Caco-2 (cell line): ENCODE results near the gene WDR1. TPM values are rescaled to one million over a fixed set of nuclear protein-coding genes. Genes with fewer than 3 reads are reported as not detected.
"Not testable (repeated sequence)": the region's sequence is repeated elsewhere in the genome, so short reads cannot be mapped to it uniquely, and the experiment has no call there.

Source experiments
- BruUV-seq: library from RNA; stranded (reverse); fragments of 400-500 nt; replicated peaks from 2 replicates; lab custom pipeline; 2021; lab: Mats Ljungman, UMichigan
- CTCF ChIA-PET: fragments of 300-600 bp; sonication (Branson Sonifier 250); formaldehyde crosslinking; loops from one replicate; lab custom pipeline; 2022; ENCODE audit warnings: antibody characterized with exemption; lab: Charles Lee
- POLR2A ChIA-PET: fragments of 300-600 bp; sonication (Branson Sonifier 250); formaldehyde crosslinking; loops from one replicate; lab custom pipeline; 2022; ENCODE audit warnings: antibody characterized with exemption; lab: Charles Lee
- DNase-seq, 2 experiments: peaks; one replicate each; pipeline versions ENCODE4 v3.0.0 to v3.0.0-alpha.2; 2020 to 2022
- H3K27me3 ChIP-seq: replicated peaks from 2 replicates; pipeline ENCODE4 v1.6.0; 2011; ENCODE audit warnings: low read length; ENCODE audit not compliant: control insufficient read depth, insufficient read depth
- H3K36me3 ChIP-seq: 2 replicates; pipeline ENCODE4 v1.5.1; 2011; ENCODE audit warnings: low read length; ENCODE audit not compliant: control insufficient read depth, insufficient read depth
- H3K4me1 ChIP-seq: fragments of 250-450 bp; sonication (Bioruptor Pico); 2 replicates; pipeline ENCODE4 v1.5.1; 2020; ENCODE audit warnings: mild to moderate bottlenecking
- H3K4me3 ChIP-seq: 2 replicates; pipeline ENCODE4 v1.5.1; 2011; ENCODE audit warnings: low read depth, mild to moderate bottlenecking, control low read depth, low read length
- H3K9me3 ChIP-seq: fragments of 250-450 bp; sonication (Bioruptor Pico); 2 replicates; pipeline ENCODE4 v1.5.1; 2020; ENCODE audit warnings: mild to moderate bottlenecking, moderate library complexity
- H3K27ac Mint-ChIP-seq: one replicate; pipeline ENCODE4 v1.8.0; 2022; ENCODE audit warnings: mixed read lengths; ENCODE audit not compliant: unreplicated experiment
- H3K27me3 Mint-ChIP-seq: one replicate; pipeline ENCODE4 v1.8.0; 2022; ENCODE audit warnings: mixed read lengths; ENCODE audit not compliant: insufficient read depth, unreplicated experiment
- H3K36me3 Mint-ChIP-seq: one replicate; pipeline ENCODE4 v1.8.0; 2022; ENCODE audit warnings: mild to moderate bottlenecking, mixed read lengths; ENCODE audit not compliant: insufficient read depth, unreplicated experiment
- H3K4me1 Mint-ChIP-seq: one replicate; pipeline ENCODE4 v1.8.0; 2022; ENCODE audit warnings: low read depth, mixed read lengths; ENCODE audit not compliant: unreplicated experiment
- H3K4me3 Mint-ChIP-seq: one replicate; pipeline ENCODE4 v1.8.0; 2022; ENCODE audit warnings: mild to moderate bottlenecking, moderate library complexity, mixed read lengths; ENCODE audit not compliant: unreplicated experiment
- H3K9me3 Mint-ChIP-seq: one replicate; pipeline ENCODE4 v1.8.0; 2022; ENCODE audit warnings: mixed read lengths; ENCODE audit not compliant: unreplicated experiment
- intact Hi-C: fragments of 100-400 bp; cut with micrococcal nuclease; formaldehyde crosslinking; loops from one replicate; pipeline ENCODE4 v1.10.0; 2022; ENCODE audit not compliant: unreplicated experiment
- total RNA-seq: library from RNA; stranded (reverse); gene quantifications from 2 replicates; pipeline ENCODE4 v1.2.3, GENCODE V29; 2022
- TF ChIP-seq, protein P1 (sequence below), 2 experiments: fragments of 200-600 bp in 1 of 2; IDR thresholded peaks; 1 replicate in 1 of 2; 2 replicates in 1 of 2; pipeline versions ENCODE4 v1.5.1 to v1.8.0; 2011 to 2022; ENCODE audit warnings: antibody characterized with exemption in 1 of 2, control low read depth in 1 of 2, inconsistent platforms in 1 of 2, low read depth in 1 of 2, low read length in 1 of 2, mild to moderate bottlenecking in 1 of 2, moderate library complexity in 1 of 2; ENCODE audit not compliant: insufficient read depth in 1 of 2, severe bottlenecking in 1 of 2, unreplicated experiment in 1 of 2

The WDR1 gene
- total RNA-seq, 1 experiment from 2014 or later, result 250 TPM

DNA sequence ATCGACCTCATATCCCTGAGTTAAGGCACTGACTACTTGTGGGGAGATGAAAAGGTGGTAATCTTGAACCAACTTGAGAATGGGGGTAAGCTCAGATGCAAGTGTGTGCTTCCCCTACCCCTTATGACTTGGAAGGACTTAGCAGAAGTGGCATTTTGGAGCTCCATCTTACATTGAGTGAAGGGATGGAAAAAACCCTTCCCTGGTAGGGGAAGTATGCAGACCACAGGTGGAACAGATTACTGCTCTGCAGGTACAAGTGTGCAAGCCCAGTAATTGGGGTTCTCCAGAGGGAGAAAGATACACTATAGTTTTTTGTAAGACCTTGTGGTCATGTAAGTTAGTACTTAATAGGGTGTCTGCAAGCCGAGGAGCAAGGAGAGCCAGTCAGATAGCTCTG is 12.2 kb upstream of the WDR1 start:
- no peaks in the 10 kb centered on the region for H3K4me1 Mint-ChIP-seq
- no peak overlapping the region for H3K4me3 ChIP-seq
- POLR2A ChIA-PET, result no interaction called here
- no peaks in the 10 kb centered on the region for H3K9me3 ChIP-seq
- no TSS peak for BruUV-seq
- peaks cover 6% of the 10 kb centered on the region for H3K36me3 Mint-ChIP-seq
- no peaks in the 10 kb centered on the region for H3K36me3 ChIP-seq
- peaks cover 4% of the 10 kb centered on the region; the same call in 1 of the 2 replicates for H3K4me1 ChIP-seq
- H3K27me3 Mint-ChIP-seq, result no peaks in the 10 kb centered on the region
- H3K27ac Mint-ChIP-seq, result no peak overlapping the region
- no peak overlapping the region for H3K4me3 Mint-ChIP-seq
- no peaks in the 10 kb centered on the region for H3K9me3 Mint-ChIP-seq
- DNase-seq, result no peak
- intact Hi-C loops, result no loop called here
- TF ChIP-seq, protein P1, sequence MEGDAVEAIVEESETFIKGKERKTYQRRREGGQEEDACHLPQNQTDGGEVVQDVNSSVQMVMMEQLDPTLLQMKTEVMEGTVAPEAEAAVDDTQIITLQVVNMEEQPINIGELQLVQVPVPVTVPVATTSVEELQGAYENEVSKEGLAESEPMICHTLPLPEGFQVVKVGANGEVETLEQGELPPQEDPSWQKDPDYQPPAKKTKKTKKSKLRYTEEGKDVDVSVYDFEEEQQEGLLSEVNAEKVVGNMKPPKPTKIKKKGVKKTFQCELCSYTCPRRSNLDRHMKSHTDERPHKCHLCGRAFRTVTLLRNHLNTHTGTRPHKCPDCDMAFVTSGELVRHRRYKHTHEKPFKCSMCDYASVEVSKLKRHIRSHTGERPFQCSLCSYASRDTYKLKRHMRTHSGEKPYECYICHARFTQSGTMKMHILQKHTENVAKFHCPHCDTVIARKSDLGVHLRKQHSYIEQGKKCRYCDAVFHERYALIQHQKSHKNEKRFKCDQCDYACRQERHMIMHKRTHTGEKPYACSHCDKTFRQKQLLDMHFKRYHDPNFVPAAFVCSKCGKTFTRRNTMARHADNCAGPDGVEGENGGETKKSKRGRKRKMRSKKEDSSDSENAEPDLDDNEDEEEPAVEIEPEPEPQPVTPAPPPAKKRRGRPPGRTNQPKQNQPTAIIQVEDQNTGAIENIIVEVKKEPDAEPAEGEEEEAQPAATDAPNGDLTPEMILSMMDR (IDR thresholded peaks at IDR 0.05; ENCODE audit: insufficient read depth in 1 of 2, low read depth in 1 of 2, low read length in 1 of 2, severe bottlenecking in 1 of 2, unreplicated experiment in 1 of 2), result no peak
- no peaks in the 10 kb centered on the region for H3K27me3 ChIP-seq
- CTCF ChIA-PET, result no interaction called here

DNA sequence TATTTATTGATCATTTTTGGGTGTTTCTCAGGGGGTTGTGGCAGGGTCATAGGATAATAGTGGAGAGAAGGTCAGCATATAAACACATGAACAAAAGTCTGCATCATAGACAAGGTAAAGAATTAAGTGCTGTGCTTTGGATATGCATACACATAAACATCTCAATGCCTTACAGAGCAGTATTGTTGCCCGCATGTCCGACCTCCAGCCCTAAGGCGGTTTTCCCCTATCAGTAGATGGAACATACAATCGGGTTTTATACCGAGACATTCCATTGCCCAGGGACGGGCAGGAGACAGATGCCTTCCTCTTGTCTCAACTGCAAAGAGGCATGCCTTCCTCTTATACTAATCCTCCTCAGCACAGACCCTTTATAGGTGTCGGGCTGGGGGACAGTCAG is 10.9 kb upstream of the WDR1 start:
- H3K4me1 ChIP-seq, H3K4me3 ChIP-seq, H3K9me3 Mint-ChIP-seq, H3K36me3 Mint-ChIP-seq, CTCF ChIA-PET, POLR2A ChIA-PET, H3K27me3 Mint-ChIP-seq, H3K4me1 Mint-ChIP-seq, H3K27ac Mint-ChIP-seq, H3K9me3 ChIP-seq, H3K36me3 ChIP-seq, DNase-seq, BruUV-seq, H3K27me3 ChIP-seq, H3K4me3 Mint-ChIP-seq, intact Hi-C loops: not testable (repeated sequence)

DNA sequence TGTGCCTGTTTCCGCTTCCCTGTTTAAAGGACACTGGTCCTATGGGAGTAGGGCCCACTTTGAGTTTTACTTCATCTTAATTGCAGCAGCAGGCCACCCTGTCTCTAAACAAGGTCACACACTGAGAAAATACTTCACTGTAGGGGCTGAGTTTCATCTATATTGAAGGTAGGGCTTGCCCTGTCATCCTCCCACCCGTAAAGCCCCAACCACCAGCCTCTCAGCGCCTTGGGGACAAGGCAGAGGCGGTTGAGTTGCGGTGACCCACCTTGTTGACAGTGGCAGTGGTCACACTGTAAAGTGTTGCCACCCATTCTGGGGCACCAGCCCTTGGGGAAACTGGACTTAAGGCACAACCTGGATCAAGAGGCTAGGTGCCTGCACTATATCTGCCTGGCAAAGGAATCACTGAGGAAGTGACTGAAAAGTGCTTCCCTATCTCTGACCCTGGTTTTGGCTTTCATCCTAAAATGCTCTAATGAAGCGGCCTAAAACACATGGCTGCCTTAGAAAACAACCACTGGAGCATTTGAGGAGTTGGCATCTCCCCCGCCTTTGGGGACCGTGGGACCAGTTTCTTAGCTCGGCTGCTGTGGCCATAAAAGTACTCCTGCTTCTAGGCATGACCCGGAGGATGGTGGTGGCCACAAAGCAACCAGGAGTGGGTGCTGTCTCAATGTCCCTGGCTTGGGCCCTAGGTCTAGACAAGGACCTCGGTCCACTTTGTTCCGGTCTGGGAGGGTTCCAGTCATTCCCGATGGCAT is 7.8 kb upstream of the WDR1 start:
- no peaks in the 10 kb centered on the region for H3K27me3 ChIP-seq
- H3K27ac Mint-ChIP-seq, result no peak overlapping the region

More for the DNA sequence above, 7.8 kb upstream of the WDR1 start:
- no TSS peak for BruUV-seq
- Mint-ChIP-seq H3K4me1 (peaks cover 15% of the 10 kb centered on the region), H3K4me3 (no peak overlapping the region), H3K9me3 (no peaks in the 10 kb centered on the region), H3K27me3 (no peaks in the 10 kb centered on the region), H3K36me3 (peaks cover 6% of the 10 kb centered on the region)
- H3K36me3 ChIP-seq, result no peaks in the 10 kb centered on the region
- H3K4me3 ChIP-seq, result no peak overlapping the region
- DNase-seq, result no peak
- TF ChIP-seq, protein P1 (IDR thresholded peaks at IDR 0.05; ENCODE audit: insufficient read depth in 1 of 2, low read depth in 1 of 2, low read length in 1 of 2, severe bottlenecking in 1 of 2, unreplicated experiment in 1 of 2), result no peak
- intact Hi-C loops, result no loop called here
- ChIA-PET CTCF (no interaction called here), POLR2A (no interaction called here)
- peaks cover 18% of the 10 kb centered on the region for H3K4me1 ChIP-seq
- no peaks in the 10 kb centered on the region for H3K9me3 ChIP-seq
